H4 (cell line): ENCODE results near the gene MUC13. TPM values are rescaled to one million over a fixed set of nuclear protein-coding genes. Genes with fewer than 3 reads are reported as not detected.

Experiments
- DNase-seq: peaks from one replicate; pipeline ENCODE4 v3.0.0-alpha.2; 2015; ENCODE audit warnings: low spot score
- total RNA-seq: library from RNA; depleted of rRNA; stranded (reverse); fragments of >200 nt; shearing (Covaris generic); gene quantifications from 2 replicates; pipeline ENCODE4 v1.2.3, GENCODE V29; 2014

MUC13 gene
- total RNA-seq, 1 experiment from 2014 or later = 0.12 TPM

DNA sequence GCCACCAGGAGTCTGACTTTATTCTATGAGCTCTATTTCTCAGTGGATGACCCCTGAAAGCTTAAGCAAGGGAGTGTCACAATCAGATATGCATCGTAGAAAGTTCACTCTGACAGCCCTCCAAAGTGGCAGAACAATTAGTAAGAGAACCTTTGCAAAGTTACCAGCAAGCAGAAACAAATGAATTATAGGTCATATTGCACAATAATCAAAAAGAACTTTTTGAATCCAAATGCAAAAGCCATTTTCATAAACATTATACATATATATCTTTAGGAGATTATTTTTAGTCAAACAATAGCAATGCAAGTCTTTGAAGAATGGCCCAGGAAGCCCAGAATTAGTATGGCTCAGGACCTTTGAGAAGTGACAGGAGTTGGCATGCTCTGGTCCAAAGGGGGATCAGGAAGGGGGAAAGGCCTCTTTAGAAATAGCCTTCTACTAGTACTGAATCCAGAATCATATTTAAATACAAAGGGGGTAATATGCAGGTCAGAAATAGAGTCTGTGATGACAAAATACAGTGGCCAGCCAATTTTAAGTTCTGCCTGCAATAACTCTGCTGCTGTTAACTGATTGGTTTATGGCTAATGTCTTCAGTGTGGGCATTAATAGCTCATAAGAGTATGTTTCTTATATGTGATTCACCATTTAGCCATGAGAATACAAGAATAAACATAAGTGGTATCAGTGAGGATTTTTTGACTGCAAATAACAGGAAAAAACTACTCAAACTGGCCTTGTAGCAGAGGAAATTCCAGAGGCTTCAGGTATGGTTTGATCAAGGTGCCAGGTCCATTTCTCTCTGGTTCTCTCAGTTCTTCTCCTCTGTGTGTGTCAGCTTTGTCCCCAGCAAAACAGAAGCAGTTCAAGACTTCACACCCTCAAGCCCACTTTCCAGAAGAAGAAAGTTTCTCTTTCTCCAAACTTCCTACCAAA is 30.4 kb downstream of the MUC13 start:
- no peak for DNase-seq

GRCh38 chr3:124896824-124897526 is 37.6 kb downstream of the MUC13 start:
- DNase-seq = no peak

GRCh38 chr3:124895756-124896155 is 38.8 kb downstream of the MUC13 start:
- DNase-seq = no peak

GRCh38 chr3:124893526-124893925 is 41.0 kb downstream of the MUC13 start:
- DNase-seq = no peak

GRCh38 chr3:124890573-124891190 is 43.9 kb downstream of the MUC13 start:
- DNase-seq = no peak

- no peak for DNase-seq
Measured at GRCh38 chr3:124888482-124889441, 45.8 kb downstream of the MUC13 start.

DNA sequence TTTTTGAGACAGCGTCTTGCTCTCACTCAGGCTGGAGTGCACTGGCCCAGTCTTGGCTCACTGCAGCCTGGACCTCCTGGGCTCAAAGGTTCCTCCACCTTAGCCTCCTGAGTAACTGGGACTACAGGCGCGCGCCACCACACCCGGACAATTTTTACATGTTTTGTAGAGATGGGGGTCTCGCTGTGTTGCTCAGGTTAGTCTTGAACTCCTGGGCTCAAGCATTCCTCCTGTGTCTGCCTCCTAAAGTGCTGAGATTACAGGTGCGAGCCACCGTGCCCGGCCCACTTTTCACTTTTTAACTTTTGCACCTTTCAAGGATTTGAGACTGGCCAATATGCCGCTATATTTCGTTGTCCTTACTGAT is 46.6 kb downstream of the MUC13 start:
- DNase-seq = no peak

DNA sequence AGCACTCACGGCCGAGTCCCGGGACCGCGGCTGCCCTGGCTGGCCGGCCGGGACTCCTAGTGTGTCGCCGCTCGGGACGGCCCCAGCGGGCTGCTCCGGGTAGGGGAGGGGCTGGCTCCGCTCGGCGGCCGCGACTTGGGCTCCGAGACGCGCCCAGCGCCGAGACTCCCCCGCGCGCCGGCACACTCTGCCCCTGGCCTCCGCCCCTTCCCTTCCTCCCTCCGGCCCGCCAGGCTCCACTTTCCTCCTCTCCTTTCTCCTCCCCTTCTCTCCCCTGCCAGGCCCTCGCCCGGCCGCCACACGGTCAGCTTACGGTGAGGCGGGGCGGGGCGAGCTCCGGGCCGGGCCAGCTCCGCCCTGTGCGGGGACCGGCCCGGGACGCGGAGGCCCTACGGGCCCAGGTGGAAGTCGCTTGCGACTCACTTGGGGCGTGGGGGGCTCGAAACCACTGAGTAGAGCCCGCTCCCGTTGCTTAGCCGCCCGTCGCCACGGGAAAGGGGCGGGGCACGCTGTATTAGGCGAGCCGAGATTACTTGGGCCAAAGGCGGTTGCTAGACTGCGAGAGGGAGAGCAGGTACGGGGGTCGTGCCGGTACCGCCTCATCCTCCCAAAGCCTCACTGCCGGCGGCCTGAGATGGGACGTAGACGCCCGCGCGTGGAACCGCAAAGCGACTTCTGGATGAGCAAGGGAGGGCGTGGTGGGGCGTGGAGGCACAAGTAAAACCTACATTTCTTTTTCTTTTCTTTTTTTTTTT is 47.2 kb downstream of the MUC13 start, which contains the start of gene ITGB5:
Gene ITGB5, minus strand, starts transcription at position 189 of the 755 bp plus-strand sequence. CDS start 365 bp downstream, outside the sequence.
- peak; percentile 80 for DNase-seq

GRCh38 chr3:124886168-124887056 is 48.1 kb downstream of the MUC13 start:
- DNase-seq = peak; percentile 48

DNA sequence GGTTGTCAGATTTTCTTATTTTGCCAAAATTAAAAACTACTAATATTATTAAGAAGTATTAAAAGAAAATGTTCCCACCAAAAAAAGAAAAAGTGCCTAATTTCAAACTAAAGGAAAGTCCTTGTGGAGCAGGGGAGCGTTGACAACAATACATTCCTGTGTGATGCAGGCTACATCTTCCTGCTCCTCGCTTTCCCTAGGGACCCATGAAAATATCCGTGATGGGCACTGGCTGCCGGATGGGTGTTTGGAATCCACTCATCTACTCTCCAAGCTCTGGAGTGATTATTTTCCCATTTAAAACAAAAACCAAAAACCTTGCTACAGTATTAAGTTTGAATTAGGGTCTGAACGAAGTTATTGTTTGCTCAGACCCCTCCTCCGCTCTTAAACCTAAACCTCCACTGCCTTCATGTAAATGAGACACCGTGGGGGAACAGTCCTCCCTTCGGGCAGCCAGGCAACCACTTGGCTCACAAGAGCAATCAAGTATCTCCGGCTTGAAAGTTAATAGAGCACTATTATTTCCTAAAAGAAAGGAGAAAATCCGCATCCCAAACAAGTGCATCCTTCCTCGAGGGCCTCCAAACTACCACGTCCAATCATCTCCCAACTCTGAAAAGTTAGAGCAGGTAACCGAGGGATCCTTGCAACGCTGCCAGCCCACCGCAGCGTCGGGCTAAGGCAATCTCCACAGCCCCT is 48.9 kb downstream of the MUC13 start:
- no peak for DNase-seq

GRCh38 chr3:124884474-124885101 is 50.0 kb downstream of the MUC13 start:
- no peak for DNase-seq

DNA sequence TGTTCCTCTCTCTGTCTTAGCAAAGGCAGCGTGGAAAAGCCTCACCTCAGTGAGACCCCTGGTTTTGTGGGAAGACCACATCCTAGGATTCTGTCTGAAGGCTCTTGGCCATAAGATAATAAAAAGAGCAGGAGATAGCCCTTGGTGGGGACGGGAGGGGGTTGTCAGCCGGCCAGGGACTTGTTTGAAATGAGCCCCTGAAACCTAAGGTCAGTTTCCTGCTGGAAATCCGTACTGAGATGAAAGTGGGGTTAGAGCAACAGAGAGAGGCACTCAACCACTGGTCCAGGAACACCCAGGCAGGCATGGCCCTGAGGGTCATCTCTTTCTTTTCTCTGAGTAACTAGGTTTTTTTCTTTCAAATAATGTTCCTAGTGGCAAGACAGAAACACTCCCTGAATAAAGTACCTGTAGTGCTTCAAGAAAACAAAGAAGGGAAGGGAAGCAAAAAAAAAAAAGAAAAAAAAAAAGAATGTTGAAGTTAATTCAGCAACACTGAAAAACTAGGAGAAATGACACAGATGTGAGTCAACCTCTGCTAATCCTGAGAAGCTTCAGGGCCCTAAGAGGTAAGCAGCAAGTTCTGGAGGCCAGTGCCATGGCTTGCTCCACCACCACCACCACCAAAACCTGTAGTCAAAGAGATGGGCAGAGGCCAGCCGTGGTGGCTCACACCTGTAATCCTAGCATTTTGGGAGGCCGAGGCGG is 50.6 kb downstream of the MUC13 start:
- no peak for DNase-seq

DNA sequence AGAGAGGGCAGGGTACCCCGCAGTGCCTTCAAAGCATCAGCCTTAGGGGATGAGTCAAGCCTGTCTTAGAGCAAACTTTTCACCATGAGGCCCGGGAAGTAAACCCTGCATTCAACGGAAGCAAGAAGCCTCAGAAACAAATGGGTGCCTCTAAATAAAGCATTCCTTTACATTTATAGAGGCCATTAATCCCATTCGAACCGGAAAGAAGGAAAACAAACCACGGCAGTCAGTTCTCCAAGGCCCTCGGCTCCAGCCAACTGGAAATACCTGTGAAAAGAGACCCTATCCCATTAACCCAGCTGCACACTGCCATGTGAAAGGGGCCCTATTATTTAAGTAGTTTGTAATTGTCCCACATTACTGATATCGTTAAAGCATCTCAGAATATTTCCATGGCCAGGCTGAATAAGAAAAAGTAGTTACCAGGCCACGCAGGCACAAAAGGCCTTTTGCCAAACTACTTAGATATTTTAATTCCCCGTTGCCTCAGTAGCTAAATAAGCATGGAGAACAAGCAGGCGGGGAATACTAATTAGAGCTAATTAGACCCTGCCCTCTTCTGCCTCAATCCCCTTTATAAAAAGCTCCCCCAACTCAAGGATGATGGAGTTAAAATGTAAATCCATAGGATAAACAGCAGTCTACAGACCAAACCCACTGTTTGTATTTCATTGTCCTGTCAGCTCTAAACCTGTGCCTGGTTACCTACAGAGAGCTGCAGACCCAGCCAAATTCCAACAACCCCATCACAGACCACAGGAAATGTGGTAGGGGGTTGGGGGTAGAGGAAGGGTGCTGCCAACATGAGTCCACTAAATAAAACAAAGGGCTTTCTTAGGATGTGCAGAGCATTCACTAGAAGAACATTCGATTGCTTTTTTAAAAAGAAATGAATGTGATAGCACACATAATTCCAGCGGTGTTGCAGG is 51.5 kb downstream of the MUC13 start:
- no peak for DNase-seq

DNA sequence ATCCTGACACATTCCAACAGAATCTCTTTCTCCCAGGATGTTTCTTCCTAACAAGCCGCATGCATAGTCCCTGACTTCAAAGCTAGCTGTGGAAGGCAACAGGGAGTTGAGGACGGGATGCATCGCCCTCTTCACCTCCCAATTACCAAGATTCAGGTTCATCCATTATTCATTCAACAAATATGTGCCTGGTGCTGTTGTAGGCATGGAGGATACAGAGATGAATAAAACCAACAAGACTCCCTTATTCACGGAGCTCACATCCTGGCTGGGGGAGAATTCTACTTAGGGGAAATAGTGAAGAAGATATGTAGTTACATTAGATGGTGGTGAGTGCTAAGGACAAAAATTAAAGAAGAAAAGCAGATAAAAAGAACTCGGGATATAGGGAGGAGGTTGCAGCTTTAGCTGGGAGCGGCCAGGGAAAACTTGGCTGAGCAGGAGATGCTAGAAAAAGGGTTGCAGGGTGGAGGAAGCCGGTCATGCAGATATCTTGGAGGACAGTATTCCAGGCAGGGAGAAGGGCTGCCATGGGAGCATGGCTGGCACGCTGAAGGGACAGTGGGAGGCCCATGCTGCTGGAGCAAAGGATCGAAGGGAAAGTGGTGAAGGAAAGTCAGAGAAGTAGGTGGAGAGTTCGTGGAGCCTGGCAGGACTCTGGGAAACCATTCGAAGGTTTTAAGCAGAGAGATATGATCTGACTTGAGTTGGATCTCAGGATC is 52.4 kb downstream of the MUC13 start:
- no peak for DNase-seq

DNA sequence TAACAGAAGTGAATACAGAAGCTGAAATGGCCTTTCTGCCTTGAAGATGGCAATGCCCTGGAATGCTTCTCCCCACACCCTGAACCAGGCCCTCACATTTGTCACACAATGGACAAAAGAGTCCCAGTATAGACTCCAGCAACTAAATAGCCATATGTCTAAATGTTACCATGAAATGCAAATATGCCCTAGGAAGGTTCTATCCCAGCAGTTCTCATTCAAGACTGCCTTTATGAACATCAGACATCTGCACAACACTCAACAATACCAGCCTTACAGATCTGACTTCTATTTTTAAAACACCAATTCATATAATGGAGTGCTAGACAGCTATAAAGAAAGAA is 55.2 kb downstream of the MUC13 start:
- DNase-seq = no peak
